BLaER1 (cell line): ENCODE data around the gene TMCO4.
"Not testable (repeated sequence)": the region's sequence is repeated elsewhere in the genome, so short reads cannot be mapped to it uniquely, and the experiment has no call there.

Experiments
- H3K27ac ChIP-seq: shearing (Covaris generic); formaldehyde crosslinking; 2 replicates; pipeline ENCODE4 v1.8.1; 2022
- H3K27me3 ChIP-seq: shearing (Covaris generic); formaldehyde crosslinking; 2 replicates; pipeline ENCODE4 v1.8.1; 2022
- H3K36me3 ChIP-seq: shearing (Covaris generic); formaldehyde crosslinking; 2 replicates; pipeline ENCODE4 v1.8.1; 2022
- H3K4me1 ChIP-seq: shearing (Covaris generic); formaldehyde crosslinking; 2 replicates; pipeline ENCODE4 v1.8.1; 2022
- H3K4me2 ChIP-seq: shearing (Covaris generic); formaldehyde crosslinking; 2 replicates; pipeline ENCODE4 v1.8.1; 2022
- H3K4me3 ChIP-seq: shearing (Covaris generic); formaldehyde crosslinking; 2 replicates; pipeline ENCODE4 v1.8.1; 2022
- H3K9ac ChIP-seq: shearing (Covaris generic); formaldehyde crosslinking; 2 replicates; pipeline ENCODE4 v1.8.1; 2022
- H3K9me3 ChIP-seq: shearing (Covaris generic); formaldehyde crosslinking; 2 replicates; pipeline ENCODE4 v1.8.1; 2022
- H4K20me1 ChIP-seq: shearing (Covaris generic); formaldehyde crosslinking; 2 replicates; pipeline ENCODE4 v1.8.1; 2022
- Cebpa-rat ChIP-seq: shearing (Covaris generic); IDR thresholded peaks from 2 replicates; pipeline ENCODE4 v1.8.1; 2022

The TMCO4 gene

DNA sequence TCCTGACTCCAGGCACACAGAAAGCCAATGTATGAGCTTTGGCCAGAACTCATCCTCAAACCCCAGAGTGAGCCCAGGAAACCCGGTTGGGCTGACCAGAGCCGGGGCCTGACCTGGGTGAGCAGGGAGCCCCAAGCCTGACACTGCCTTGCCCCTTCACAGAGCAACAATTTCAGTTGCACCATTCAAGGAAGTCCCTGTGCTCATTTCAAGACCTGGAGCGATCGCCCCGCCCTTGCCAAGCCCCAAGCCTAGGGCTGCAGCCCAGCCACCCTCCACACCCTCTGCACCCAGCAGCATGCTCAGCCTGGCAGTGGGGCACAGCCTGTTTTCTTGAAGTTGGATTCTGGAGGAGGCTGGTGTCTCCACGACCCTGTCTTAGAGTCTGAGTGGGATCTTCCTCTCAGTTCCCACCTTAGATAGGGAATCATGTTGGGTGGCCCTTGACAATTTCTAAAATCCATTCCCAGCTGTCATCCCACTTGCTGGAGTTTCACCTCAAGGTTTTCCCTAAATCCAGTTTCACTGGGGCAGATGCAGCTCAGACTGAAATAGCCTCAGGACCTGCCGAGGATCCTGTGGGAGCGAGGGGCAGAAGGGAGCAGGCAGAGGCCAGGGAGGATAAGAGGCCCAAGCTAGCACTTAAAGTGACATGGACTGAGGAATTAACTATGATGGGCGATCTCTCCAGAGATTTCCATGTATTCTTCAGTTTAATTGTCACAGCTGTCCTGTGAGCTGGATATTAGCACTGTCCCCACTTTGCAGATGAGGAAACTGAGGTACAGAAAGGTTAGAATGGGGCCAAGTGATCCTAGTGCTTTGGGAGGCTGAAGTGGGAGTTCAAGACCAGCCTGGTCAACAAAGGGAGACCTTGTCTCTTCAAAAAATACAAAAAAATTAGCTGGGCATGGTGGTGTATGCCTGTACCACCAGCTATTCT is 153.1 kb downstream of the TMCO4 start:
- peaks cover 15% of the 10 kb centered on the region for H3K4me1 ChIP-seq
- no peaks in the 10 kb centered on the region for H3K9me3 ChIP-seq
- no peaks in the 10 kb centered on the region for H3K36me3 ChIP-seq
- H4K20me1 ChIP-seq: peaks cover 43% of the 10 kb centered on the region
- no peak for TF ChIP-seq Cebpa-rat
- no peak overlapping the region for H3K27ac ChIP-seq
- no peak overlapping the region for H3K9ac ChIP-seq
- H3K4me3 ChIP-seq: no peak overlapping the region
- peaks cover 62% of the 10 kb centered on the region for H3K27me3 ChIP-seq
- H3K4me2 ChIP-seq: no peak overlapping the region

DNA sequence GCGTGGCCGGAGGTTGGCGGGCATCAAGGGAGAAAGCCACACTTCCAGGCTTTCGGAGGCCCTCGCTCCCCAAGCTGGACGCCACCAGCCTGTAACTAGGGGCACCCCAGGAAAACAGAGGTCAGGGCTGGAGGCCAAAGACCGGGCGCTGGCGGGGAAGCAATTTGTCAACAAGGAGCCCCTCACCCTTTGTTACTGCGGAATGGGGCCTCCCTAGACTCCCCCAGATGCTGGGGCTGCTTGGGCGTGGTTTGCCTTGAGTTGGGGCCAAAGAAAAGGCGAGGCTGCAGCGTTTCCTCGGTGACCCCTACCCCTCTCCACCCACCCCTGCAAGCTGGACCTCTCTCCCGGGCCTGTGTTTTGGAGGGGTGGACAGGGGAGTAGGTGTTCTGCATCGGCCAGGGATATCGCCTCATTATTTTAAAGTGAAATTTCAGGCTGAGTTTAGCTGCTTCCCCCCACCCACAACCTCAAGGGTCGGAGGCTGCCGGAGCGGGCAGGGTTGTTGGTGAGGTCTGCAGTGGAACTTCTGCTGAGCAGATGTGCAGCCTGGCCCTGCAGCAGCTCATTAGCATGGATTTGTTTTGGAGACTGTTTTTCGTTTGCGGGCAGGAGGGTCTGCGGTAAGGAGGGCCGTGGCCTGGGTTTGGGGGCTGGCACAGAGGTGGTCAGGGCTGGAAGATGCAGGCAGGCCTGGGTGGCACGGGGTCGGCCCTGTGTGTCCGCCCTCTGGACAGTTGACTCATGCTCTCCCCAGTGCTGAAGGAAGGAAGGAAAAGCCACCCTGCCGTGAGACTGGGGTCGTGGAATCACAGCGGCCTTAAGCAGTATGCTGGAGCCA is 154.1 kb downstream of the TMCO4 start:
- Histone ChIP-seq H3K27ac (no peak overlapping the region), H3K4me2 (peak overlapping the region; percentile 98), H3K4me1 (peaks cover 15% of the 10 kb centered on the region), H3K4me3 (peak overlapping the region; percentile 78), H3K36me3 (no peaks in the 10 kb centered on the region), H4K20me1 (peaks cover 43% of the 10 kb centered on the region), H3K9me3 (no peaks in the 10 kb centered on the region), H3K27me3 (peaks cover 72% of the 10 kb centered on the region), H3K9ac (peak overlapping the region; percentile 75; the same call in 1 of the 2 replicates)
- TF ChIP-seq Cebpa-rat: no peak

DNA sequence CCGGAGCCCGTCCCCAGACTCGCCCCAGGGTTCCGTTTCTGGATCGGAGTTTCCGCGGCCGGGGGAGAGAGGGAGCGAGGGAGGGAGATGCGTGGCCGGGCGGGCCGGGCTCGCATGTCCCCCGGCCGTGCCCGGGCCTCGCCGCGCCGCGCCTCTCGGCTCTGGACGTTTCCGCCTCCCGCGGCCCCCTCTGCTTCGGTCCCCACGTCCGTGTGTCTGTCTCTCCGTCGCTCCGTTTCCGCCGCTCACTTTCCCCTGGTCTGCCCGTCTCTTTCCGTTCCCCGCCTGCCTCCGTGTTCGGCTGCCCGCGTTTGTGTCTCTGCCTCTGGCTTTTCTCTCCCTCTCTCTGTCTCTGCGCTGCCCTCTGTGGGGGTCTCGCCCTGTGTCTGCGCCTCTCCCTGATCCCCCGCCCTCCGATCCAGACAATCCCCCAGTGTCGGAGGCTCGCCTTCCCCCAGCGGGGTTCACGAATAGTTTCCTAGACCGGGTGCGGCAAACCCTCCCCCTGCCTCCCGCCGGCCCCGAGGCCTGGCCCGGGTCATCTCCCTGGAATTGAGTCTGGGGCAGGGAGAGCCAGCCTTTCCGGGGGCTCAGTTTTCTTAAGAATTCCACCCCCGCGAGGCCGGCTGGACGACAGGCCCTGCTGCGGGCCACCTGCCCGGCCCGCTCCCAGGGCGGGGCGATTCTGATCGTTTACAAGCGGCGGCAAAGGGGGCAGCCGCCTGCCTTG is 154.9 kb downstream of the TMCO4 start:
- peak overlapping the region; percentile 78 for H3K4me3 ChIP-seq
- no peaks in the 10 kb centered on the region for H3K9me3 ChIP-seq
- H3K27ac ChIP-seq: no peak overlapping the region; the same call in 1 of the 2 replicates
- peak overlapping the region; percentile 98 for H3K4me2 ChIP-seq
- peaks cover 73% of the 10 kb centered on the region for H3K27me3 ChIP-seq
- peaks cover 38% of the 10 kb centered on the region for H4K20me1 ChIP-seq
- H3K36me3 ChIP-seq: no peaks in the 10 kb centered on the region
- H3K9ac ChIP-seq: peak overlapping the region; percentile 75
- peaks cover 15% of the 10 kb centered on the region for H3K4me1 ChIP-seq
- no peak for TF ChIP-seq Cebpa-rat

DNA sequence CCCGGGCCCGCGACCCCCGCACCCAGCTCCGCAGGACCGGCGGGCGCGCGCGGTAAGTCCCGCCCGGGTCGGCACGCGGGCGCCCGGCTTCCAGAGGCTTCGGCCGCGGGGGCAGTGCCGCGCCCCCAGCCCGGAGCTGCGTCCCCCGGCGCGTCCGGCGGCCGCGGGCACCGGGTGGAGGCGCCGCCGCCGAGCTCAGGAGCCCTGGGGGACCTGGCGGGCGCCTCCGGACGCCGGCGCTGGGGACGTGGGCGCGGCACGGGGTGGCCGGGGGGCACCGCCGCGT is 155.4 kb downstream of the TMCO4 start:
- TF ChIP-seq Cebpa-rat: no peak
- peaks cover 15% of the 10 kb centered on the region for H3K4me1 ChIP-seq
- H3K27ac ChIP-seq: no peak overlapping the region; the same call in 1 of the 2 replicates
- H3K36me3 ChIP-seq: no peaks in the 10 kb centered on the region
- H4K20me1 ChIP-seq: peaks cover 38% of the 10 kb centered on the region
- H3K27me3 ChIP-seq: peaks cover 73% of the 10 kb centered on the region
- peak overlapping the region; percentile 98 for H3K4me2 ChIP-seq
- H3K4me3 ChIP-seq: peak overlapping the region; percentile 78
- peak overlapping the region; percentile 75 for H3K9ac ChIP-seq
- no peaks in the 10 kb centered on the region for H3K9me3 ChIP-seq

DNA sequence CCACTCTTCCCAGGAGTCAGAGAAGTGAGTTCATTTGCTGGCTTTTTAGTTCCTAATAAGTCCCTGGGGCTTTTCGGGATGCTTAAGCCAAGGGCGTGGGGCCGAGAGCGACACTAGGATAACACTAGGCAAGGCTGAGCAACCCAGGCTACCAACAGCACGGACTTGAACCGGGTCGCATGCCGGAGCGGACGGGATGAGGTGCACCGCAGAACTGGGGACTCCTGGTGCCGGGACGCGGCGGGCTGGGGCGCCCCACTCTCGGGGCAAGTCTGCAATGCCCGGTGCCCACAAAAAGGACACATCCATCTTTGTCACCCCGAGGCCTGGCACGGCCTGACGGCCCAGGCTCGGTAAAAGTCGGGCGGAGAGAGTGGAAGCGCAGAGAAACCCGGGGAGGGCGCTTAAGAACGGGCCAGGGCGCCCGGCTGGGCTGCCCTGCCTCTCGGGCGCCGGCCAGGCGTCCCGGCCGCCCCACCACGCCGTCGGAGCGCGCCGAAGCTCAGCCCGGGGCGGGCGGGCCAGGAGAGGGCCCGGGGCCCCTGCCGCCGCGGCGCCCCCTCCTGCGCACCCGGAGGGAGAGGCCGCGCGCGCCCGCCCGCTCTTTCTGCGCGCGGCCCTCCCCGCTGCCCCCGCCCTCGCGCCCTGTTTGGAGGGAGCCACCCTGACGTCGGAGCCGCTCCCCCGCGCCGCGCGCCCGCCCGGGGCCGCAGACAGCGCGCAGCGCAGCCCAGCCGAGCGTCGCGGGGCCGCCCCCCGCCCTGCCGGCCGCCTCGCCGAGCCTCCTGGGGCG is 155.9 kb downstream of the TMCO4 start, which contains the start of gene NBL1:
Gene NBL1 (plus strand): TSS at position 710 of the 793 bp plus-strand sequence. CDS start 10,720 bp downstream, outside the sequence.
- Histone ChIP-seq H3K4me3 (peak within 1 kb of the TSS; percentile 78), H3K27me3 (peaks cover 73% of the 10 kb centered on the region), H3K36me3 (no peaks in the 10 kb centered on the region), H4K20me1 (peaks cover 38% of the 10 kb centered on the region), H3K4me1 (peaks cover 15% of the 10 kb centered on the region), H3K9me3 (no peaks in the 10 kb centered on the region), H3K9ac (peak within 1 kb of the TSS; percentile 75), H3K27ac (no peak within 1 kb of the TSS; the same call in 1 of the 2 replicates), H3K4me2 (peak within 1 kb of the TSS; percentile 98)
- no peak for TF ChIP-seq Cebpa-rat

DNA sequence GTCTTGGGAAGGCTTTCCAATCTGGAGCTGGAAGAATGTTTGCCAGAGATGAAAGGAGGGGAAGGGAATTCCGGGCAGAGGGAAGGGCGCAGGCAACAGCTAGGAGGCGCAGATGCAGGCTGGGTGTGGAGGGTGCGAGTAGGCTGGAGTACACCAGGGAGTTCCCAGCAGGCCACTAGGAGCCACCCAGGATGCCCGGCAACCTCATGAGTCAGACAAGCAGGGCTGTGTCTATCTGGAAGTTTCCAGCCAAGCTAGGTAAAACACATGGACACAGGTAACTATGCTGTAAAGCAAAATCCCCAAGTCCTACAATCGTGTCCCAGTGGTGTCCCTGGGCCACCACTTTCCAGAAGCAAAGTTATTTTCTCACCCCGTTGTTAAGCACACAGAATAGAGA is 156.6 kb downstream of the TMCO4 start:
- H3K4me2 ChIP-seq: peak overlapping the region; percentile 98; the same call in 1 of the 2 replicates
- H3K36me3 ChIP-seq: no peaks in the 10 kb centered on the region
- peaks cover 38% of the 10 kb centered on the region for H4K20me1 ChIP-seq
- H3K27ac ChIP-seq: no peak overlapping the region
- peaks cover 73% of the 10 kb centered on the region for H3K27me3 ChIP-seq
- TF ChIP-seq Cebpa-rat: no peak
- peak overlapping the region; percentile 78; the same call in 1 of the 2 replicates for H3K4me3 ChIP-seq
- H3K9ac ChIP-seq: no peak overlapping the region
- H3K4me1 ChIP-seq: peaks cover 15% of the 10 kb centered on the region
- no peaks in the 10 kb centered on the region for H3K9me3 ChIP-seq

DNA sequence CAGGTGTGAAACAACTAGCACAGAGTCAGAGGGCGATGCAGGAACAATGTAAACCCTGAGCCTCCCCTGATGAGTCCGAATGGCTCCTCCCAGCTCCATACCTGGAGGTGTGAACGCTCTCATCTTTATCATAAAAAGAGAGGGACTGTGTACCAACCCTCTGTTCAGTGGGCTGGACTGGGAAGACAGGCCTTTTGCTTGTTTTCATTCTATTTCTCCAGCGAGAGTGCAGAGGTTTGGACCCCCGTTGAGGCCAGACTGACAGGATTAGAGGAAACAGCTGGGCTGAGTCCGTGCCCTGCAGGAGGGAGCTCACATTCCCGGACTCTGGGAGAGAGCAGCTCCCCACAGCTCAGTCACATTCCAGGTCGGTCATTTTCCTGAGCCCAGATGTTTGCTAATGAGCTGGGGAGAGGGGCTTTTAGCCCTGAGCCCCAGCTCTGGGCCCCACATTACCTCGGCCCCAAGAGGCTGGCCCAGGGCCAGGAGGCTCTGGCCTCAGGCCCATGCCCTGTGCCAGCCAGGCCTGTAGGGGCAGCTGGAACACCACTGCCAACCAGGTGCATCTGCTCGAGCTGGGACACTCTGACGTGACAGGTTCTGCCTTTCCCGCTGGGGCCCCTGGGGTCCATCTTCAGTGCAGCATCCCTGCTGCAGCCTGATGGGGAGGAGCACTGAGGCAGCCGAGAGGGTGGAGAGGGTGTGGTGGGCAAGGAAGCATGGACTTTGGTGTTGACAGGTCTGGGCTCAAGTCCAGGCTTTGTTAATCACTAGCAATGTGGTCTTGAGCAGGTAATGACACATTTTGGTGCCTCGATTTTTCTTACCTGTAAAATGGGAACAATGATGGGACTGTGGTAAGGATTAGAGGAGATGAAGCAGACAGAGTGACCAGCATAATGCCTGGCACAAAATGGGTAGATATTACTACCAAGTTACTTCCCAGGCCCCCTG is 159.1 kb downstream of the TMCO4 start:
- Histone ChIP-seq H3K4me1 (peaks cover 15% of the 10 kb centered on the region), H3K36me3 (no peaks in the 10 kb centered on the region), H3K27me3 (peaks cover 50% of the 10 kb centered on the region), H3K9me3 (no peaks in the 10 kb centered on the region), H3K4me2 (no peak overlapping the region), H4K20me1 (peaks cover 25% of the 10 kb centered on the region), H3K4me3 (no peak overlapping the region), H3K27ac (no peak overlapping the region), H3K9ac (no peak overlapping the region)
- TF ChIP-seq Cebpa-rat: no peak

DNA sequence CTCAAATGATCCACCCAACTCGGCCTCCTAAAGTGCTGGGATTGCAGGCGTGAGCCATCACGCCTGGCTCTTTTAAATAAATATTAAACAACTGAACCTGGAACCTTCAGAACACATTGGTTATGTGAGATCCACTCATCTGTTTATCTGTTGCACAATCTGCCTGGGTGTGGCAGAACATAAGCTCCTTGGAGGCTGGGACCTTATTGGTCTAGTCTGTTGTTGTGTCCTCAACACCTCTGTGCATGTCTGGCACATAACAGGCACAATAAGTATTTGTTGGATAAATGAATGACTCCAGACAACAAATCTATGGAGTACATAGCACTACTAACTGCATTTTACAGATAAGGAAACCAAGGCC is 159.7 kb downstream of the TMCO4 start:
- Histone ChIP-seq H3K9ac (no peak overlapping the region), H3K9me3 (no peaks in the 10 kb centered on the region), H3K27ac (no peak overlapping the region), H3K4me3 (no peak overlapping the region), H3K36me3 (no peaks in the 10 kb centered on the region), H3K4me1 (peaks cover 11% of the 10 kb centered on the region), H4K20me1 (peaks cover 19% of the 10 kb centered on the region), H3K4me2 (no peak overlapping the region), H3K27me3 (peaks cover 44% of the 10 kb centered on the region)
- no peak for TF ChIP-seq Cebpa-rat

DNA sequence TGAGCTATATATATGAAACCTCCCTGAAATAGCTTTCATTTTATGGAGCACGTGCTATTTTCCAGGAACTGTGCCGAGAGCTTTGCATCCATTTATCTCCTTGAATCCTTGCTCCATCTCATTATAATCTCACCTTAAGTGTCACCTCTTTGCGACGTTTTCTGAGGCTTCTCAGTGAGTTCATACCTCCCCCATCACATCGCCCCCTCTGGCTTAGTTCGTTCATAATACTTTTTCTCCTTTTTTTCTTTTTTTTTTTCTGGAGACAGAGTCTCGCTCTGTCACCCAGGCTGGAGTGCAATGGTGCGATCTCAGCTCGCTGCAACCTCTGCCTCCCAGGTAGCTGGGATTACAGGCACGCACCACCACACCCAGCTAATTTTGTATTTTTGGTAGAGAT is 160.5 kb downstream of the TMCO4 start:
- H3K4me2 ChIP-seq, H3K4me3 ChIP-seq, H3K27ac ChIP-seq, H3K9ac ChIP-seq, H3K36me3 ChIP-seq, H3K9me3 ChIP-seq, H3K4me1 ChIP-seq: not testable (repeated sequence)
- H3K27me3 ChIP-seq: peaks cover 36% of the 10 kb centered on the region
- H4K20me1 ChIP-seq: peaks cover 12% of the 10 kb centered on the region; the same call in 1 of the 2 replicates
